GM10266 (cell line): ENCODE measurements around the gene U2AF1L4.
"Not testable (repeated sequence)": the region's sequence is repeated elsewhere in the genome, so short reads cannot be mapped to it uniquely, and the experiment has no call there.

Source experiments
- DNase-seq: peaks from one replicate; pipeline ENCODE4 v3.0.0; 2012; ENCODE audit errors: extremely low spot score
- TF ChIP-seq, protein P1 (sequence below): IDR thresholded peaks from 2 replicates; pipeline ENCODE4 v1.5.1; 2012; ENCODE audit warnings: mild to moderate bottlenecking, low read depth; ENCODE audit not compliant: control insufficient read depth, insufficient read depth; ENCODE audit errors: missing control alignments

Gene U2AF1L4

DNA sequence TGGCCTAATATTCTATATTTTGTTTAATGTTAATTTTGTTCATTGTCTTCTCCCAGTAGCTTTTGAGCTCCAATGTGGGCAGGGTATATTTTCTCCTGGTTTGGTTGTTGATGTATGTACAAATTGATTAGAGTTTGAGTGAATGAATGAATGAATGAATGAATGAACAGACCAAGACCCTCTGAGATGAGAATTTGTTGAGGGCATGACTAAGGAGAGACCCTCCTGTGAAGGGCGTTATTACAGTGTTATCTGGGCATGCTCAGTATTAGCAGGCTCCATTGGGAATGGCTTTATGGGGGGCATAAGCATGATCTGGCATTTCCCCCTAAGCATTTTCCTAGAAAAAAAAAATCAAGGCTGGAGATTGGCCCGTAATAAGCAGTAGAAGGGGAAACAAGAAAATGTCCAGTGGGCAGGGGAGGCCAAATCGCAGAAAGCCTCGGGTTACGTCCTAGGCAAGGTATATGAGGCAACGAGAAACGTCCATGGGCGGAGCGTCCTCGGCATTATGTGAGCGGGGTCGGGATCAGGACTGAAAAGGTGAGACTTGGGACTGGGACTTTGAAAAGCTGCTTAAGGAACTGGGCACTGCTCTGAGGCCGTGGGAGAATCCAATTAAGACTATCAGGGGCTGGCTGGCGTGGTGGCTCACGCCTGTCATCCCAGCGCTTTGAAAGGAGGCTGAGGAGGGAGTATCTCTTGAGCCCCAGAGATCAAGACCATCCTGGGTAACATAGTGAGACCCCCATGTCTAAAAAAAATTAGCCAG is 29.2 kb upstream of the U2AF1L4 start:
- TF ChIP-seq, protein P1, sequence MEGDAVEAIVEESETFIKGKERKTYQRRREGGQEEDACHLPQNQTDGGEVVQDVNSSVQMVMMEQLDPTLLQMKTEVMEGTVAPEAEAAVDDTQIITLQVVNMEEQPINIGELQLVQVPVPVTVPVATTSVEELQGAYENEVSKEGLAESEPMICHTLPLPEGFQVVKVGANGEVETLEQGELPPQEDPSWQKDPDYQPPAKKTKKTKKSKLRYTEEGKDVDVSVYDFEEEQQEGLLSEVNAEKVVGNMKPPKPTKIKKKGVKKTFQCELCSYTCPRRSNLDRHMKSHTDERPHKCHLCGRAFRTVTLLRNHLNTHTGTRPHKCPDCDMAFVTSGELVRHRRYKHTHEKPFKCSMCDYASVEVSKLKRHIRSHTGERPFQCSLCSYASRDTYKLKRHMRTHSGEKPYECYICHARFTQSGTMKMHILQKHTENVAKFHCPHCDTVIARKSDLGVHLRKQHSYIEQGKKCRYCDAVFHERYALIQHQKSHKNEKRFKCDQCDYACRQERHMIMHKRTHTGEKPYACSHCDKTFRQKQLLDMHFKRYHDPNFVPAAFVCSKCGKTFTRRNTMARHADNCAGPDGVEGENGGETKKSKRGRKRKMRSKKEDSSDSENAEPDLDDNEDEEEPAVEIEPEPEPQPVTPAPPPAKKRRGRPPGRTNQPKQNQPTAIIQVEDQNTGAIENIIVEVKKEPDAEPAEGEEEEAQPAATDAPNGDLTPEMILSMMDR: no peak
- DNase-seq: no peak

DNA sequence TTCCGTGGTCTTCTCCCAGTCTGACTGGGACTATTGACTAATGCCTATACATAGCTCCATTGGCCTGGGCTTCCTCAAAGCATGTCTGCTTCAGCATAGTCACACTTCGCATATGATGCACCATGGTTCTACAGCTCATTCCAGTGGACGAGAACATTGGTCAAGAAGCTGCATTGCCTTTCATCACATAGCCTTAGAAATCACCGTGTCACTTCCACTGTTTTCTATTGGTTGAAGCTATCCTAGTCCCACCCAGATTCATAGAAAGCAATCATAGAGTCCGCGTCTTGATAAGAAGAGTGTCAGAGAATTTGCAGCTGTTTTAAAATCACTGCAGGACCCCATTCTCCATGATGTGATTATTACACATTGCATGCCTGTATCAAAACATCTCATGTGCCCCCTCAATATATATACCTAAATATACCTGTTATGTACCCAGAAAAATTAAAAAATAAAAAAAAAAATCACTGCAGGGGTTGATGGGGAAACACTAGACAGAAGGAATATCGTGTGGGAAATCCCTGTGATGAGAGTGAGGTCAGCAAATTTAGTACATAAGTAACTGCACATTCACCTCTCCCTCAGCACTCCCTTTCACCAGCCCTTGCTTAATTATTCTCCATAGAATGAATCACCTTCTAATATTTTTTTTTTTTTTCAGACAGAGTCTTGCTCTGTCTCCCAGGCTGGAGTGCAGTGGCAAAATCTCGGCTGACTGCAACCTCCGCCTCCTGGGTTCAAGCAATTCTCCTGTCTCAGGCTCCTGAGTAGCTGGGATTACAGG is 28.0 kb upstream of the U2AF1L4 start:
- DNase-seq: no peak

DNA sequence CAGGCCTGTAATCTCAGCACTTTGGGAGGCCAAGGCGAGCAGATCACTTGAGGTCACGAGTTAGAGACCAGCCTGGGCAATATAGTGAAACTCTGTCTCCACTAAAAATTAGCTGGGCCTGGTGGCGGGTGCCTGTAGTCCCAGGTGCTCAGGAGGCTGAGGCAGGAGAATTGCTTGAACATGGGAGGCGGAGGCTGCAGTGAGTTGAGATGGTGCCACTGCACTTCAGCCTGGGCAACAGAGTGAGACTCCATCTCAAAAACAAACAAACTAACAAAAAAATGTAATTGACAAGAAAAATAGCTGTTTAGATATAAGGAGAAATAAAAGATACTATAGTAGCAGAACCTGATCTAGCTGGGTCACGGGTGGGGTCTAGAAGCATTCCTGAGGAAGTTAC is 27.1 kb upstream of the U2AF1L4 start:
- not testable (repeated sequence) for DNase-seq

More for the DNA sequence above, 28.0 kb upstream of the U2AF1L4 start:
- TF ChIP-seq, protein P1: no peak

DNA sequence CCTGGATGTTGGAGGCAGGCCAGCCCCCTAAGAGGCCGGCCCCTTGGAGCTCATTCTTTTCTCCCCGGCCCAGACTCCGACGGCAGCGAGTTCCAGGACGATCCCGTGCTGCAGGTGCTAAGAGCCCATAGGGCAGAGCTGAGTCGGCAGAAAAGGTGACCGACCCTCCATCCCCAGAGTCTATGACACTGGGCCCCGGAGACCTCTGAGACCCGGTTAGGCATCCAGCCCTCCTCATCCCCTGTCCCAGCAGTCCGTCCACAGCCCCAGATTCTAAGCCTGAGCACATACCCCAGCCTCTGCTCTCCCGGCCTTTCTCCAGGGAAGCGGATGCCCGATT is 22.8 kb upstream of the U2AF1L4 start:
- no peak for DNase-seq
- TF ChIP-seq, protein P1: no peak

DNA sequence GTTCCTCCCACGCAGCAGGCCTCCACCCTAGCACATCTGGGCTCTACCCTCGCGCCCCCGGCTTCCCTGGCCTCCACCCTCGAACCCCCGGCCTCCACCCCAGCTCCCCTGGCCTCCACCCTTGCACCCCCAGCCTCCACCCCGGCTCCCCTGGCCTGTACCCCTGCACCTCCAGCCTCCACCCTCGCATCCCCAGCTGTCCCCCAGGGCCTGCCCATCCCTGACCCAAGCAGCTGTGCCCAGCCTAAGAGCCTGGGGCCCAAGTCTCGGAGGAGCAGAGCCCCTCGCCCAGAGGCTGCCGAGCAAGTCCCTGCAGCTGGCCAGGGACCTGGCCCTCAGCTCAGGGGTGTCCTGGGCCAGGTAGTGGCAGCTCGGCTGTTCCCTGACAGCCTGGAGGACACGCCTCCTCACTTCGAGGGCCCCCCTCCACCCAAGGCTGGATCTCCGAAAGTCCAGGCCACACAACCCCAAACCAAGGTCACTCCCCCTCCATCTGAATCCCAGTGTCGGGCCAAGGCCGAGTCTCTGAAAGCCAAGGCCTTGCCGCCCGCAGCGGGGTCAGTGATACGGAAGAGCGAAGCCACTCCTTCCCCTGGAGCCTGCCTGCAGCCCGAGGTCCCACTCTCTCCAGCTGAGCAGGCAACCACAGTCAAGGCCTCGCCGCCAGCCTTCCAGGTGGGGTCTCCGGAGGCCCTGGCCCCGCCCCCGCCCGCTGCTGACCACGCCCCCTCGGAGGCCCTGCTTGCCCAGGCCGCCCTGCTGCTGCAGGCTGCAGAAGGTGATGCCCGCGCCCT is 22.3 kb upstream of the U2AF1L4 start:
- TF ChIP-seq, protein P1: no peak
- peak; percentile 15 for DNase-seq

DNA sequence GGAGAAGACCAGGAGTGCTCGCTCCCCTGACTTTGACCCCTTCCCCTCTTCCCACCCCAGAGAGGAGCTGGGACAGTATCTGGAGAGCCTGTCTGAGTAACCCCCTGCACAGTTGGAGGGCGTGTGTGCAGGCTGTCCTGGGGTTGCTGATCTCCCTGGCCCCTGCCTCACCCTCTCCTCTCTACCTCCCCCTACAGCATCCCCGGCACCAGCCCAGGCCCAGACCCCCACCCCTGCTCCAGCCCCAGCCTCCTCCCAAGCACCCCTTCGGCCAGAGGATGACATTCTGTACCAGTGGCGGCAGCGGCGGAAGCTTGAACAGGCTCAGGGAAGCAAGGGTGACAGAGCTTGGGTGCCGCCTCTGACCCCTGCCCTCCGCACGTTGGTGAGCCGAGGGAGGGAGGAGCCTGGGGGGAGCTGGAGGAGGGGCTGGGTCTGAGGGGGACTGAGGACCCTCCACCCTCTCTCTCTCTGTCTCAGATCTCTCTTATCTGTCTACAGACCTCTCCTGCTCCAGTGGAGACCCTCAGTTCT is 21.4 kb upstream of the U2AF1L4 start:
- TF ChIP-seq, protein P1: no peak
- no peak for DNase-seq
